ENCODE results near the gene PARD6A. TPM values are rescaled to one million over a fixed set of nuclear protein-coding genes. Genes with fewer than 3 reads are reported as not detected.

Gene PARD6A
- total RNA-seq, 1 experiment from 2014 or later = 0.65 TPM

Other genes with a start within 250 kb of the PARD6A start
- 0.10 TPM in 1 of 2 replicates, not detected in the other for gene ZDHHC1, start 244.5 kb upstream of the PARD6A start, total RNA-seq (2014; rRNA removed; shearing (Covaris generic))
- gene HSD11B2, start 229.8 kb upstream of the PARD6A start, total RNA-seq (2014; rRNA removed; shearing (Covaris generic)) = 0.61 and 1.1 TPM in 2 replicates
- gene ATP6V0D1, start 179.8 kb upstream of the PARD6A start, total RNA-seq (2014; rRNA removed; shearing (Covaris generic)) = 48.6 and 49.4 TPM in 2 replicates
- gene AGRP, start 177.4 kb upstream of the PARD6A start, total RNA-seq (2014; rRNA removed; shearing (Covaris generic)) = not detected in 2 replicates
- 10.8 and 13.5 TPM in 2 replicates for gene RIPOR1, start 132.1 kb upstream of the PARD6A start, total RNA-seq (2014; rRNA removed; shearing (Covaris generic))
- 53.9 and 58.7 TPM in 2 replicates for gene CTCF, start 98.4 kb upstream of the PARD6A start, total RNA-seq (2014; rRNA removed; shearing (Covaris generic))
- 0.43 TPM in 2 replicates for gene CARMIL2, start 15.8 kb upstream of the PARD6A start, total RNA-seq (2014; rRNA removed; shearing (Covaris generic))
- gene ACD, start 700 bp upstream of the PARD6A start, total RNA-seq (2014; rRNA removed; shearing (Covaris generic)) = 13.7 and 15.5 TPM in 2 replicates
- gene ENKD1, start 5.8 kb downstream of the PARD6A start, total RNA-seq (2014; rRNA removed; shearing (Covaris generic)) = 2.5 and 3.0 TPM in 2 replicates
- 0.81 and 0.96 TPM in 2 replicates for gene C16orf86, start 5.9 kb downstream of the PARD6A start, total RNA-seq (2014; rRNA removed; shearing (Covaris generic))
- 10.5 and 11.2 TPM in 2 replicates for gene GFOD2, start 58.4 kb downstream of the PARD6A start, total RNA-seq (2014; rRNA removed; shearing (Covaris generic))
- gene RANBP10, start 145.6 kb downstream of the PARD6A start, total RNA-seq (2014; rRNA removed; shearing (Covaris generic)) = 3.9 and 4.9 TPM in 2 replicates
- 0.33 and 0.49 TPM in 2 replicates for gene TSNAXIP1, start 145.9 kb downstream of the PARD6A start, total RNA-seq (2014; rRNA removed; shearing (Covaris generic))
- 24.8 and 27.1 TPM in 2 replicates for gene THAP11, start 181.4 kb downstream of the PARD6A start, total RNA-seq (2014; rRNA removed; shearing (Covaris generic))
- 164 and 177 TPM in 2 replicates for gene NUTF2, start 186.0 kb downstream of the PARD6A start, total RNA-seq (2014; rRNA removed; shearing (Covaris generic))
- 15.4 and 18.8 TPM in 2 replicates for gene CENPT, start 186.7 kb downstream of the PARD6A start, total RNA-seq (2014; rRNA removed; shearing (Covaris generic))
- gene EDC4, start 212.1 kb downstream of the PARD6A start, total RNA-seq (2014; rRNA removed; shearing (Covaris generic)) = 40.9 and 43.5 TPM in 2 replicates
- gene NRN1L, start 223.9 kb downstream of the PARD6A start, total RNA-seq (2014; rRNA removed; shearing (Covaris generic)) = not detected in 2 replicates
- 5.6 and 6.1 TPM in 2 replicates for gene PSKH1, start 232.3 kb downstream of the PARD6A start, total RNA-seq (2014; rRNA removed; shearing (Covaris generic))